ENCODE measurements around the gene BIRC5.

GRCh38 chr17:78242024-78242742 is 28.1 kb downstream of the BIRC5 start:
- TF ChIP-seq, protein P1, sequence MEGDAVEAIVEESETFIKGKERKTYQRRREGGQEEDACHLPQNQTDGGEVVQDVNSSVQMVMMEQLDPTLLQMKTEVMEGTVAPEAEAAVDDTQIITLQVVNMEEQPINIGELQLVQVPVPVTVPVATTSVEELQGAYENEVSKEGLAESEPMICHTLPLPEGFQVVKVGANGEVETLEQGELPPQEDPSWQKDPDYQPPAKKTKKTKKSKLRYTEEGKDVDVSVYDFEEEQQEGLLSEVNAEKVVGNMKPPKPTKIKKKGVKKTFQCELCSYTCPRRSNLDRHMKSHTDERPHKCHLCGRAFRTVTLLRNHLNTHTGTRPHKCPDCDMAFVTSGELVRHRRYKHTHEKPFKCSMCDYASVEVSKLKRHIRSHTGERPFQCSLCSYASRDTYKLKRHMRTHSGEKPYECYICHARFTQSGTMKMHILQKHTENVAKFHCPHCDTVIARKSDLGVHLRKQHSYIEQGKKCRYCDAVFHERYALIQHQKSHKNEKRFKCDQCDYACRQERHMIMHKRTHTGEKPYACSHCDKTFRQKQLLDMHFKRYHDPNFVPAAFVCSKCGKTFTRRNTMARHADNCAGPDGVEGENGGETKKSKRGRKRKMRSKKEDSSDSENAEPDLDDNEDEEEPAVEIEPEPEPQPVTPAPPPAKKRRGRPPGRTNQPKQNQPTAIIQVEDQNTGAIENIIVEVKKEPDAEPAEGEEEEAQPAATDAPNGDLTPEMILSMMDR (IDR thresholded peaks at IDR 0.05), result no peak
- no peak for TF ChIP-seq POLR2A (IDR thresholded peaks at IDR 0.05)

All from ovary (tissue), 3 donors.